ENCODE results near the gene DNAJC16.
"Not testable (repeated sequence)": the region's sequence is repeated elsewhere in the genome, so short reads cannot be mapped to it uniquely, and the experiment has no call there.

Gene DNAJC16

DNA sequence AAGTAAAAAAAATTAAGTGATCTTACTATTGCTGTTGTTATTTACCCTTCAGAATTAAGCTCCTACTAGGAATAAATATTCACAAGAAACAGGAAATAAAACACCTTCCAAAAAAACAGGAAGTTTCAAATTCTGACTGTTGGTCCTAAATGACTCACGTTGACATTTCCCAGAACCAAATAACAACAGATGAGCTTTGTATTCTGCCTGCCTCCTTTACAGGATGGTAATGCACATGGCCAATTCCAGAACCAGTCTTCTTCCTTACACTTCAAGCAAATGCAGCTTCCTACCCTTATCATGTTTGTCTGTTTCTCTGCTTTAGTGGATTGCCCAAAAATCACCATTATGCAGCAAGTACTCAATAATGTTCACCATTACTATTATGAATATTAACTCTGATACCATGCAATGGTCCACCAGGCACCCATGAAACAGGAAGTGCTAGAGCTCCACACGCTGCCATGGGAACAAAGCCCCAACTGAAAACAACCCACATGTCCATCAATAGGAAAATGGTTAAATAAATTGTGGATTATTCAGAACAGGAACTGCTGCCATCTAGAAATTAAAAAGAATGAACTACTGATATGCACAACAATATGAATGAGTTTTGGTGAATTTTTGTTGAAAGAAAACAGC, 11.5 kb upstream of the DNAJC16 start:
- Histone ChIP-seq H2AFZ (ENCODE audit: low read depth, low read length, severe bottlenecking) (no peak overlapping the region), H3K79me2 (ENCODE audit: insufficient read depth, low read length) (no peaks in the 10 kb centered on the region), H3K4me2 (ENCODE audit: low read depth, low read length, poor library complexity, severe bottlenecking) (no peak overlapping the region)

DNA sequence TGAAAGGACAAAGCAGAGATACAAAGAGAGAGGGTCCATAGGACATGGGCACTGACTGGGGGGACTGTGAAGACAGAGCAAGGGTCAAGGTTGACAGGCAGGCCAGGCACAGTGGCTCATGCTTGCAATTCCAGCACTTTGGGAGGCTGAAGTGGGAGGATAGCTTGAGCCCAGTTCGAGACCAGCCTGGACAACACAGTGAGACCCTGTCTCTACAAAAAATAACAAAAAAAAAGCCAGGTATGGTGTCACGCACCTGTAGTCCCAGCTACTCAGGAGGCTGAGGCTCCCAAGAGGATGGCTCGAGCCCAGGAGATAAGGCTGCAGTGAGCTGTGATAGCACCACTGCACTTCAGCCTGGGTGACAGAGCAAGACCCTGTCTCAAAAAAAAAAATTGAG, 7.0 kb upstream of the DNAJC16 start:
- no peak overlapping the region for H2AFZ ChIP-seq (ENCODE audit: low read depth, low read length, severe bottlenecking)
- H3K27ac ChIP-seq (ENCODE audit: low read depth, low read length) = no peak overlapping the region
- no peak for TF ChIP-seq CTCF (IDR thresholded peaks at IDR 0.05; ENCODE audit: insufficient read depth, low read length, poor library complexity, severe bottlenecking)
- TF ChIP-seq EZH2phosphoT487 (conservative IDR thresholded peaks at IDR 0.05; ENCODE audit: low read length) = no peak
- no peaks in the 10 kb centered on the region for H4K20me1 ChIP-seq (ENCODE audit: low read depth, low read length)
- no peak overlapping the region for H3K4me2 ChIP-seq (ENCODE audit: low read depth, low read length, poor library complexity, severe bottlenecking)
- H3K9ac ChIP-seq (ENCODE audit: low read length) = no peak overlapping the region
- H3K4me3 ChIP-seq (ENCODE audit: insufficient read depth, low read length, poor library complexity, severe bottlenecking) = no peak overlapping the region
- no peaks in the 10 kb centered on the region for H3K9me3 ChIP-seq (ENCODE audit: insufficient read depth, low read length)
- H3F3A ChIP-seq (ENCODE audit: insufficient read depth) = 0 out of 2 replicates have a peak, but pooled peaks cover 2% of the 10 kb centered on the region
- no peaks in the 10 kb centered on the region for H3K27me3 ChIP-seq (ENCODE audit: low read length)
- no peaks in the 10 kb centered on the region for H3K36me3 ChIP-seq (ENCODE audit: low read length)
- no peaks in the 10 kb centered on the region; the same call in 1 of the 2 replicates for H3K79me2 ChIP-seq (ENCODE audit: insufficient read depth, low read length)
- no peaks in the 10 kb centered on the region for H3K9me2 ChIP-seq (replicated peaks; ENCODE audit: insufficient read depth, low read length)

More for the DNA sequence above, 11.5 kb upstream of the DNAJC16 start:
- Histone ChIP-seq H3K36me3 (ENCODE audit: low read length) (no peaks in the 10 kb centered on the region), H3K9me2 (replicated peaks; ENCODE audit: insufficient read depth, low read length) (no peaks in the 10 kb centered on the region), H3K9ac (ENCODE audit: low read length) (no peak overlapping the region), H3K27ac (ENCODE audit: low read depth, low read length) (no peak overlapping the region), H3K27me3 (ENCODE audit: low read length) (no peaks in the 10 kb centered on the region), H3K4me3 (ENCODE audit: insufficient read depth, low read length, poor library complexity, severe bottlenecking) (no peak overlapping the region), H4K20me1 (ENCODE audit: low read depth, low read length) (no peaks in the 10 kb centered on the region), H3F3A (ENCODE audit: insufficient read depth) (no peaks in the 10 kb centered on the region), H3K9me3 (ENCODE audit: insufficient read depth, low read length) (no peaks in the 10 kb centered on the region)
- no peak for TF ChIP-seq EZH2phosphoT487 (conservative IDR thresholded peaks at IDR 0.05; ENCODE audit: low read length)
- no peak for TF ChIP-seq CTCF (IDR thresholded peaks at IDR 0.05; ENCODE audit: insufficient read depth, low read length, poor library complexity, severe bottlenecking)

DNA sequence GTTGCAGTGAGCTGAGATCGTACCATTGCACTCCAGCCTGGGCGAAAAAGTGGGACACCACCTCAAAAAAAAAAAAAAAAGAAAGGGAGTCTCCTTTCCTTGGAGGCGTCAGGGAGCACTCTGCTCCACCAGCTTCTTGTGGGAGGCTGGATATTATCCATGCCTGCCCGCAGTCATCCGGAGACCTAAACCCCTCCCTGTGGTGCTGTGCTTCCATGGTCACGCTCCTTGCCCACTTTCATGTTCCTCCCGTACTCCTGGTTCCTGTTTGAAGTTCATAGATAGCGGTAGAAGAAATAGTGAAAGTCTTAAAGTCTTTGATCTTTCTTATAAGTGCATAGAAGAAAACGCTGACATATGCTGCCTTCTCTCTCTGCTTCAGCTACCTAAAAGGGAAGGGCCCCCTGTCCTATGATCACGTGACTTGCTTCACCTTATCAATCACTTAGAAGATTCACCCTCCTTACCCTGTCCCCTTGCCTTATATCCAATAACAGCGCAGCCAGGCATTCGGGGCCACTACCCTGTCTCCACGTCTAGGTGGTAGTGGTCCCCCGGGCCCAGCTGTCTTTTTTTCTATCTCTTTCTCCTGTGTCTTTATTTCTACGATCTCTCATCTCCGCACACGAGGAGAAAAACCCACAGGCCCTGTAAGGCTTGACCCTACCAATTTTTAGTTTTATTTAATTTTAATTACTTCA, 5.3 kb upstream of the DNAJC16 start:
- H3K4me3 ChIP-seq (ENCODE audit: insufficient read depth, low read length, poor library complexity, severe bottlenecking); H3K9me3 ChIP-seq (ENCODE audit: insufficient read depth, low read length); H4K20me1 ChIP-seq (ENCODE audit: low read depth, low read length); H3K9ac ChIP-seq (ENCODE audit: low read length); H3K79me2 ChIP-seq (ENCODE audit: insufficient read depth, low read length); H2AFZ ChIP-seq (ENCODE audit: low read depth, low read length, severe bottlenecking); H3K9me2 ChIP-seq (replicated peaks; ENCODE audit: insufficient read depth, low read length); H3K36me3 ChIP-seq (ENCODE audit: low read length); H3K27me3 ChIP-seq (ENCODE audit: low read length); H3K4me2 ChIP-seq (ENCODE audit: low read depth, low read length, poor library complexity, severe bottlenecking); H3K27ac ChIP-seq (ENCODE audit: low read depth, low read length): not testable (repeated sequence)
- H3F3A ChIP-seq (ENCODE audit: insufficient read depth) = peaks cover 12% of the 10 kb centered on the region

GRCh38 chr1:15522551-15522950, 4.1 kb upstream of the DNAJC16 start:
- peaks cover 5% of the 10 kb centered on the region for H3K79me2 ChIP-seq (ENCODE audit: insufficient read depth, low read length)
- TF ChIP-seq CTCF (IDR thresholded peaks at IDR 0.05; ENCODE audit: insufficient read depth, low read length, poor library complexity, severe bottlenecking) (no peak), EZH2phosphoT487 (conservative IDR thresholded peaks at IDR 0.05; ENCODE audit: low read length) (no peak)
- H3K27me3 ChIP-seq (ENCODE audit: low read length) = no peaks in the 10 kb centered on the region
- no peaks in the 10 kb centered on the region for H4K20me1 ChIP-seq (ENCODE audit: low read depth, low read length)
- H3K4me2 ChIP-seq (ENCODE audit: low read depth, low read length, poor library complexity, severe bottlenecking) = peak overlapping the region; percentile 96
- H3K27ac ChIP-seq (ENCODE audit: low read depth, low read length) = no peak overlapping the region
- no peak overlapping the region for H3K9ac ChIP-seq (ENCODE audit: low read length)
- H3K4me3 ChIP-seq (ENCODE audit: insufficient read depth, low read length, poor library complexity, severe bottlenecking) = no peak overlapping the region
- H3K9me2 ChIP-seq (replicated peaks; ENCODE audit: insufficient read depth, low read length) = no peaks in the 10 kb centered on the region
- H3K36me3 ChIP-seq (ENCODE audit: low read length) = no peaks in the 10 kb centered on the region
- H2AFZ ChIP-seq (ENCODE audit: low read depth, low read length, severe bottlenecking) = no peak overlapping the region
- no peaks in the 10 kb centered on the region for H3K9me3 ChIP-seq (ENCODE audit: insufficient read depth, low read length)
- peaks cover 12% of the 10 kb centered on the region for H3F3A ChIP-seq (ENCODE audit: insufficient read depth)

Data from SU-DHL-6 (cell line).